HG03159 (cell line): ENCODE results near the gene TMEM59.
"Not testable (repeated sequence)": the region's sequence is repeated elsewhere in the genome, so short reads cannot be mapped to it uniquely, and the experiment has no call there.

Source experiments
- ATAC-seq: cut with Tn5 transposase; IDR thresholded peaks from one replicate; pipeline ENCODE4 v1.9.1; 2021; ENCODE audit warnings: mild to moderate bottlenecking, moderate library complexity; ENCODE audit not compliant: unreplicated experiment

TMEM59 gene

GRCh38 chr1:54053745-54054437 lies 887 bp upstream of the TMEM59 start:
- ATAC-seq, result no peak

- peak; percentile 17 for ATAC-seq
Observed at GRCh38 chr1:54052431-54052933, 522 bp downstream of the TMEM59 start.

GRCh38 chr1:54051933-54052430 lies 1.0 kb downstream of the TMEM59 start:
- no peak for ATAC-seq

GRCh38 chr1:54050435-54050834 lies 2.6 kb downstream of the TMEM59 start:
- not testable (repeated sequence) for ATAC-seq

- no peak for ATAC-seq
Observed at GRCh38 chr1:54047384-54048305, 5.4 kb downstream of the TMEM59 start.

- no peak for ATAC-seq
Observed at GRCh38 chr1:54046671-54047383, 6.2 kb downstream of the TMEM59 start.

GRCh38 chr1:54045496-54045895 lies 7.5 kb downstream of the TMEM59 start:
- ATAC-seq, result no peak

- ATAC-seq, result no peak
Observed at GRCh38 chr1:54041806-54042205, 11.2 kb downstream of the TMEM59 start.

GRCh38 chr1:54037476-54037875 lies 15.5 kb downstream of the TMEM59 start:
- ATAC-seq, result no peak

GRCh38 chr1:54028306-54029251 lies 24.4 kb downstream of the TMEM59 start:
- no peak for ATAC-seq

- ATAC-seq, result no peak
Observed at GRCh38 chr1:54027848-54028247, 25.2 kb downstream of the TMEM59 start.

- not testable (repeated sequence) for ATAC-seq
Observed at GRCh38 chr1:54024811-54025210, 28.2 kb downstream of the TMEM59 start.

GRCh38 chr1:54024358-54024757 lies 28.6 kb downstream of the TMEM59 start:
- ATAC-seq, result no peak

GRCh38 chr1:54019562-54020176 lies 33.3 kb downstream of the TMEM59 start:
- ATAC-seq, result not testable (repeated sequence)

- no peak for ATAC-seq
Observed at GRCh38 chr1:54018635-54019034, 34.4 kb downstream of the TMEM59 start.

GRCh38 chr1:54017979-54018378 lies 35.0 kb downstream of the TMEM59 start, which contains the start of gene LDLRAD1:
Gene LDLRAD1, minus strand, starts transcription at chr1:54018186. Its CDS starts 74 bp downstream, at chr1:54018112.
- no peak for ATAC-seq

- no peak for ATAC-seq
Observed at GRCh38 chr1:54016343-54017282, 36.4 kb downstream of the TMEM59 start.

- no peak for ATAC-seq
Observed at GRCh38 chr1:54014009-54014629, 38.9 kb downstream of the TMEM59 start.
